ENCODE results near the gene CHD2.

CHD2 gene

GRCh38 chr15:93024293-93024692 lies 124.2 kb downstream of the CHD2 start:
- TF ChIP-seq, protein P1, sequence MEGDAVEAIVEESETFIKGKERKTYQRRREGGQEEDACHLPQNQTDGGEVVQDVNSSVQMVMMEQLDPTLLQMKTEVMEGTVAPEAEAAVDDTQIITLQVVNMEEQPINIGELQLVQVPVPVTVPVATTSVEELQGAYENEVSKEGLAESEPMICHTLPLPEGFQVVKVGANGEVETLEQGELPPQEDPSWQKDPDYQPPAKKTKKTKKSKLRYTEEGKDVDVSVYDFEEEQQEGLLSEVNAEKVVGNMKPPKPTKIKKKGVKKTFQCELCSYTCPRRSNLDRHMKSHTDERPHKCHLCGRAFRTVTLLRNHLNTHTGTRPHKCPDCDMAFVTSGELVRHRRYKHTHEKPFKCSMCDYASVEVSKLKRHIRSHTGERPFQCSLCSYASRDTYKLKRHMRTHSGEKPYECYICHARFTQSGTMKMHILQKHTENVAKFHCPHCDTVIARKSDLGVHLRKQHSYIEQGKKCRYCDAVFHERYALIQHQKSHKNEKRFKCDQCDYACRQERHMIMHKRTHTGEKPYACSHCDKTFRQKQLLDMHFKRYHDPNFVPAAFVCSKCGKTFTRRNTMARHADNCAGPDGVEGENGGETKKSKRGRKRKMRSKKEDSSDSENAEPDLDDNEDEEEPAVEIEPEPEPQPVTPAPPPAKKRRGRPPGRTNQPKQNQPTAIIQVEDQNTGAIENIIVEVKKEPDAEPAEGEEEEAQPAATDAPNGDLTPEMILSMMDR (IDR thresholded peaks at IDR 0.05; ENCODE audit: low read depth, low read length) = no peak
- no peak overlapping the region for H3K4me3 ChIP-seq (ENCODE audit: low read depth, low read length)
- DNase-seq (ENCODE audit: low read depth, low spot score) = no peak
- in situ Hi-C loops (cut with HindIII; ENCODE audit: low sequenced_read_pairs) = no loop called here

DNA sequence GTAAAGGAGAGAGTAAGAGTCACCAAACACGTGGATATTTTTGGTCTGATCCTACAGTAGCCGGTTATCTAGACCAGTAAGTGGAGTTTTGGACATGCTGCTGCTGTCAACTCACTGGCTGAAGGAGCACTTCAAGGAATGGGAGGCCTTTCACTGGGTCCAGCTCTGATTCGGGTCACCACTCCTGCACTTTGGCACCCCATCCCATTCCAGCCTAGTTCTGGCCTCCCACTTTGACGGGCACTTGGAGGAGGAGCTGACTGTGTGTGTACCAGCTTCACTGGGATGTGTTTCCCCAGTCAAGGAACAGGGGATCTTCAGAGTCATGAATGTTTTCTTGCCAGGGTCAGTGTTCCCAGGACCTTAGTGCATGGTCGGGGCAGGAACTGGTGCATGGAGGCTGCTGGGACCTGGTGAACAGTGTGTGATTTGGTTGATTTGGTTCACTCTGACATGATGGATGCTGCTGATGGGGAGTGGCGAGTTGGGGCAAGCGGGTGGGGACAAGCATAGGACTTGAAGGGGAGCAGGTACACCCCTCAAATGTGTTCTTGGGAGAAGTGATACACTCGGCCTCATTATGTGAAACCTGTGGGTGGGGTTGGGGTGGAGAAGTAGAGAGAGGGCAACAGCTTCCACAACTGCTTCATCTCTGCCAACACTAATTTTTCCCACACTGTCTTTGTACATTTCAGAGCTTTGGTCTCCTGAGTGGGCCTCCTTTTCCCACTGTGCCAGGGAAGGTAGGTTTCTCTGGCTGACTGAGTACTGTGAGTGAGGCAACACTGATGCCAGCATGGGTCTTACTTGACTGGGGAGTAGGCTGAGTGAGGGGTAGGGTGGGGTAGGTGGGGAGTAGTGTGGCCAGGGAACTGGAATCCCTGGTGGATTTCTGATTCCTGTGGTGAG lies 124.8 kb downstream of the CHD2 start:
- TF ChIP-seq, protein P1 (IDR thresholded peaks at IDR 0.05; ENCODE audit: low read depth, low read length) = no peak
- no peak for DNase-seq (ENCODE audit: low read depth, low spot score)
- H3K4me3 ChIP-seq (ENCODE audit: low read depth, low read length) = no peak overlapping the region
- in situ Hi-C loops (cut with HindIII; ENCODE audit: low sequenced_read_pairs) = no loop called here

DNA sequence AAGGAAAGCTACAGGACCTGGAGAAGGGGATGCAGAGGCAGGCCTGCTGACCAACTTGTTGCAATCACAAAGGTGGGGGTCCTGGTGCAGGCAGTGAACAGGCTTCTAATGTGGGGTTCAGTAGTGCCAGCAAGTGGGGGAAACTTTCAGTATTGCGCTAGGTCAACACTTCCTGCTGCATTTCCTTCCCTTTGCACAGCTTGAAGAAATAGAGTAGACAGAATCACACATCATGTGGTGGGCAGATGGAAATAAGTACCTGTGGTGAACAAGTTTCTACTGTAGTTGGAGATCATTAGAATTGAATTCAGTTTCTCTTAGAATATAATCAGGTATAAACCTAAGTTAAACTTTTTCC lies 125.5 kb downstream of the CHD2 start:
- no peak overlapping the region for H3K4me3 ChIP-seq (ENCODE audit: low read depth, low read length)
- in situ Hi-C loops (cut with HindIII; ENCODE audit: low sequenced_read_pairs) = no loop called here
- no peak for DNase-seq (ENCODE audit: low read depth, low spot score)
- TF ChIP-seq, protein P1 (IDR thresholded peaks at IDR 0.05; ENCODE audit: low read depth, low read length) = no peak

DNA sequence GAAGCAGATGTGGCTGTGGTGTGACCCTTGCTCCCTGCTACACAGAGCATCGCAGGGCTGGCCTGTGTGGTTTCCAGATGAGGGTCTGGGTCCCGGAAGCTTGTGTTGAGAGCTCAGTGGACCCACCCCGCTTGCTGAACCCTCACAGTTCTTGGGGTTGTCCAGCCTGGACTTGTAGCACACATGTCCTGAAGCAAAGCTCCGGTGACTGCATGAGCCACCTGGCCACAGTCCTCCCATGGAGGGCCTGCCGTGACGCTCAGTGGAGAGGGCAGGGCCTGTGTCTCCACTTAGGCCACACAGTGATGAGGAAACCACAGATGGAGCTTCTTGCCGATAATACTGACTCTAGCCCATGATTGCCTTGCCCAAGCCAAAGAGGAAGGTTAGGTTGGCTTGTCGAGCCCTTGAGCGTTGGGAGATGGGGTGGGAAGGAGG lies 126.3 kb downstream of the CHD2 start:
- H3K4me3 ChIP-seq (ENCODE audit: low read depth, low read length) = no peak overlapping the region
- no peak for DNase-seq (ENCODE audit: low read depth, low spot score)
- in situ Hi-C loops (cut with HindIII; ENCODE audit: low sequenced_read_pairs) = no loop called here
- TF ChIP-seq, protein P1 (IDR thresholded peaks at IDR 0.05; ENCODE audit: low read depth, low read length) = no peak

DNA sequence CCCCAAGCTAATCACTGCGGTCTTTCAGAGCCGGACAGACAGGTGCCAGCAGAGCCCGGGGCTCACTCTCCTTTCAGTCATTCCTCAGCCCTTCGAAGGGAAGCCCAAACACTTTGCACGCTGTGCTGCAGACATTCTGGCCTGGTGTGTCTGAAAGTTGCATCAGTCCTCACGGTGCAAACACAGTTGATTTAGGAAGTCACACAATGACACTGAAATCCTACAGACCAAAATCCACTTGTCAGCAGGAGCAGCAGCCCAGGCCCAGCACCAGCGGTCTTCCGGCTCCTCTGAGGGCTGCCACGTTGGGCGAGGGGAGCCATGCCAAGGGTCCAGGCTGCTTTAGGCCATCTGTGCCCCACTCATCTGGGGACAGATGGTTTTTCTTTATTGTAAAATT lies 127.3 kb downstream of the CHD2 start:
- in situ Hi-C loops (cut with HindIII; ENCODE audit: low sequenced_read_pairs) = no loop called here
- no peak overlapping the region for H3K4me3 ChIP-seq (ENCODE audit: low read depth, low read length)
- TF ChIP-seq, protein P1 (IDR thresholded peaks at IDR 0.05; ENCODE audit: low read depth, low read length) = no peak
- DNase-seq (ENCODE audit: low read depth, low spot score) = no peak

- in situ Hi-C loops (cut with HindIII; ENCODE audit: low sequenced_read_pairs) = no loop called here
- no peak for DNase-seq (ENCODE audit: low read depth, low spot score)
- no peak overlapping the region for H3K4me3 ChIP-seq (ENCODE audit: low read depth, low read length)
- TF ChIP-seq, protein P1 (IDR thresholded peaks at IDR 0.05; ENCODE audit: low read depth, low read length) = no peak
These were observed 128.0 kb downstream of the CHD2 start for GRCh38 chr15:93028111-93028631.
